Measurements from ENCODE around the gene ATE1. TPM values are rescaled to one million over a fixed set of nuclear protein-coding genes. Genes with fewer than 3 reads are reported as not detected.

ATE1 gene
- total and polyA plus RNA-seq, 4 donors, result 4.2 to 47.8 (median 13.2) TPM

- H3K4me3 ChIP-seq, result no peak overlapping the region
- TF ChIP-seq CTCF (IDR thresholded peaks at IDR 0.05; ENCODE audit: control extremely low read depth, extremely low read depth), result no peak
- H3K27me3 ChIP-seq (ENCODE audit: control insufficient read depth in 3 of 3, insufficient read depth in 3 of 3, low read length in 2 of 3), result no peaks in the 10 kb centered on the region
- H3K9ac ChIP-seq (ENCODE audit: insufficient read depth in 1 of 2, low read length in 2 of 2), result no peak overlapping the region
- no peak overlapping the region for H3K27ac ChIP-seq (ENCODE audit: low read depth in 1 of 2, low read length in 1 of 2)
- H3K36me3 ChIP-seq (ENCODE audit: control insufficient read depth in 4 of 4, insufficient read depth in 4 of 4, low read length in 4 of 4), result no peaks in the 10 kb centered on the region
- WGBS, 2 donors, result 72 to 76% methylated on average over 7 of the region's 7 CpGs
- H3K9me3 ChIP-seq (ENCODE audit: control insufficient read depth in 4 of 4, insufficient read depth in 3 of 4, low read length in 3 of 4), result peaks cover 0 to 2% (median under 1%) of the 10 kb centered on the region in 4 donors
- no peaks in the 10 kb centered on the region for H3K4me1 ChIP-seq (ENCODE audit: control insufficient read depth in 5 of 5, insufficient read depth in 5 of 5, low read length in 5 of 5)
- ATAC-seq (ENCODE audit: insufficient read depth, low FRiP score) (no peak), DNase-seq (no peak)
These were observed 231.9 kb downstream of the ATE1 start for GRCh38 chr10:121695731-121696464.

GRCh38 chr10:121694966-121695643, 232.7 kb downstream of the ATE1 start:
- no peaks in the 10 kb centered on the region for H3K27me3 ChIP-seq (ENCODE audit: control insufficient read depth in 3 of 3, insufficient read depth in 3 of 3, low read length in 2 of 3)
- no peak overlapping the region for H3K9ac ChIP-seq (ENCODE audit: insufficient read depth in 1 of 2, low read length in 2 of 2)
- ATAC-seq (ENCODE audit: insufficient read depth, low FRiP score), result no peak
- no peaks in the 10 kb centered on the region for H3K36me3 ChIP-seq (ENCODE audit: control insufficient read depth in 4 of 4, insufficient read depth in 4 of 4, low read length in 4 of 4)
- 83 to 86% methylated on average over 8 of the region's 8 CpGs for WGBS, 2 donors
- no peak for DNase-seq
- no peak overlapping the region for H3K27ac ChIP-seq (ENCODE audit: low read depth in 1 of 2, low read length in 1 of 2)
- no peak overlapping the region for H3K4me3 ChIP-seq
- H3K9me3 ChIP-seq (ENCODE audit: control insufficient read depth in 4 of 4, insufficient read depth in 3 of 4, low read length in 3 of 4), result peaks cover 0 to 2% (median 0%) of the 10 kb centered on the region in 4 donors
- H3K4me1 ChIP-seq (ENCODE audit: control insufficient read depth in 5 of 5, insufficient read depth in 5 of 5, low read length in 5 of 5), result no peaks in the 10 kb centered on the region
- no peak for TF ChIP-seq CTCF (IDR thresholded peaks at IDR 0.05; ENCODE audit: control extremely low read depth, extremely low read depth)

- 82 to 83% methylated on average over 9 of the region's 9 CpGs for WGBS, 2 donors
- no peak for ATAC-seq (ENCODE audit: insufficient read depth, low FRiP score)
- peaks cover 0 to under 1% (median 0%) of the 10 kb centered on the region in 4 donors for H3K9me3 ChIP-seq (ENCODE audit: control insufficient read depth in 4 of 4, insufficient read depth in 3 of 4, low read length in 3 of 4)
- no peak overlapping the region for H3K27ac ChIP-seq (ENCODE audit: low read depth in 1 of 2, low read length in 1 of 2)
- DNase-seq, result no peak
- no peak overlapping the region for H3K9ac ChIP-seq (ENCODE audit: insufficient read depth in 1 of 2, low read length in 2 of 2)
- H3K27me3 ChIP-seq (ENCODE audit: control insufficient read depth in 3 of 3, insufficient read depth in 3 of 3, low read length in 2 of 3), result no peaks in the 10 kb centered on the region
- no peaks in the 10 kb centered on the region for H3K4me1 ChIP-seq (ENCODE audit: control insufficient read depth in 5 of 5, insufficient read depth in 5 of 5, low read length in 5 of 5)
- no peaks in the 10 kb centered on the region for H3K36me3 ChIP-seq (ENCODE audit: control insufficient read depth in 4 of 4, insufficient read depth in 4 of 4, low read length in 4 of 4)
- H3K4me3 ChIP-seq, result no peak overlapping the region
- TF ChIP-seq CTCF (IDR thresholded peaks at IDR 0.05; ENCODE audit: control extremely low read depth, extremely low read depth), result no peak
These were observed 233.4 kb downstream of the ATE1 start for GRCh38 chr10:121694327-121694965.
